Left colon (tissue), 2 donors: Measurements from ENCODE around the gene SEPTIN10. TPM values are rescaled to one million over a fixed set of nuclear protein-coding genes. Genes with fewer than 3 reads are reported as not detected.
A peak's percentile ranks its signal among the peaks of the same experiment; 100 is the strongest.
"Not testable (repeated sequence)": the region's sequence is repeated elsewhere in the genome, so short reads cannot be mapped to it uniquely, and the experiment has no call there.

Experiments used
- ATAC-seq: fragments of 200-7000 bp; cut with Tn5 transposase; one replicate; pipeline ENCODE4 v1.9.1; 2020; ENCODE audit warnings: mild to moderate bottlenecking, moderate library complexity
- DNase-seq, 2 donors: peaks; one replicate each; pipeline ENCODE4 v3.0.0-alpha.2; 2020
- intact Hi-C, 2 donors: fragments of 100-400 bp; cut with DNase I in 1 of 2; cut with micrococcal nuclease in 1 of 2; formaldehyde crosslinking; loops; one replicate each; pipeline versions ENCODE4 v1.11.2 to v1.14.0; 2022; cut with DNase I, micrococcal nuclease
- total RNA-seq, 2 donors: library from RNA; stranded (reverse); fragmentation: NEBNext Ultra II Directional; extraction: Animal tissue kit (Norgen Biotek cat#: 25700); gene quantifications; one replicate each; pipeline ENCODE4 v1.2.1, GENCODE V29; 2021
- donor health status: DM: no; HTN: no; CAD: no.
- donor health status: DM: yes; HTN: yes; CAD: no.

The SEPTIN10 gene
- total RNA-seq, 2 donors from 2014 or later, result 77.1 to 80.8 TPM

DNA sequence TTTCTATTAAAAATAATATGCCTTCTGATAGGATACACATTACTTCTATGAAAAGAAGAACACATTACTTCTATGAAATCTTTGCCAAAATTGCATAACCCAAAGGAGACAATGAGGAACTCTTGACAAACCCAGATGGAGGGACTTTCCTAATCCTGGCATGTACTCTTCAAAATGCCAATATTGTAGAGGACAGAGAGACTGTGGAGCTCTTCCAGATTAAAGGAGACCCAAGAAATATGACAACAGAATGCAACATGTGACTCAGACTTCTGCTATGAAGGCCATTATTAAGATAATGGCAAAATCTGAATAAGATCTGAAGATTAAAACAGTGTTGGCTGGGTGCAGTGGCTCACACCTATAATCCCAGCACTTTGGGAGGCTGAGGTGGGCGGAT, 22.6 kb upstream of the SEPTIN10 start:
- ATAC-seq (no peak), DNase-seq (no peak)
- intact Hi-C loops, result no loop called here

DNA sequence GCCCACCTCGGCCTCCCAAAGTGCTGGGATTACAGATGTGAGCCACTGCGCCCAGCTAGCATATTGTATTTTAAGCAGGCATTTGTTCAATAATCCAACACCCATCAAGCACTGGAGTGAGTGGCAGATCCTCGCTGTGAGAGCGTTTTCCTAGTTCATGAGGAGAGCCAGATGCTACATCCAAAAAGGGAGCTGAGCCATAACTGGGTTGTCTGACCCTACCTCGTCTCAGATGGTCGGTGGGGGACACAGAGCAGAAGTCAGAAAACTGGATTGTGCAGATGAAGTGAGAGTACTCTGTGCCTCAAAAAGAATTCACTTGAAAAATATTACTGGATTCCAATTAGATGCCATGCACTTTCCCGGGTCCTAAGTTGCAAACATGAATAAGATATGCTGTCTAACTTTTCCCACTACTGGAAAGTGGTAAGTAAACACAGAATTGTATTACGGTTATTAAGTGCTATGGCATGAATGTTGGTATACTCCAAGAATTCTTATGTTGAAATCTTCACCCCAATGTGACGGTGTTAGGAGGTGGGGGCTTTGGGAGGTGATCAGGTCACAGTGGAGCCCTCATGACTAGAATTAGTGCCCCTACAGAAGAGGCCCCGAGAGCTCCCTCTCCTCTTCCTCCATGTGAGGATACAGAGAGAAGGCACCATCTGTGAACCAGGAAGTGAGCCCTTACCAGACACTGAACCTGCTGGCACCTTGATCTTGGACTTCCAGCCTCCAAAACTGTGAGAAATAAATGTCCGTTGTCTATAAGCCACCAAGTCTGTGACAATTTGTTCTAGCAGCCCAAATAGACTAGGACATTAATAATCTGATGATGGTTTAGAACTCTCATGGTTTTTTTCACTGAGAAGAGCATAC, 21.9 kb upstream of the SEPTIN10 start:
- no peak for DNase-seq
- ATAC-seq, result no peak
- intact Hi-C loops, result no loop called here

GRCh38 chr2:109633284-109633961, 19.7 kb upstream of the SEPTIN10 start:
- ATAC-seq, result no peak
- DNase-seq, result no peak
- intact Hi-C loops, result no loop called here

- peak in 1 of 2 donors; percentile 15 for DNase-seq
- peak; percentile 72 for ATAC-seq
- intact Hi-C loops, result no loop called here
These were observed 18.5 kb upstream of the SEPTIN10 start for GRCh38 chr2:109632158-109632789.

DNA sequence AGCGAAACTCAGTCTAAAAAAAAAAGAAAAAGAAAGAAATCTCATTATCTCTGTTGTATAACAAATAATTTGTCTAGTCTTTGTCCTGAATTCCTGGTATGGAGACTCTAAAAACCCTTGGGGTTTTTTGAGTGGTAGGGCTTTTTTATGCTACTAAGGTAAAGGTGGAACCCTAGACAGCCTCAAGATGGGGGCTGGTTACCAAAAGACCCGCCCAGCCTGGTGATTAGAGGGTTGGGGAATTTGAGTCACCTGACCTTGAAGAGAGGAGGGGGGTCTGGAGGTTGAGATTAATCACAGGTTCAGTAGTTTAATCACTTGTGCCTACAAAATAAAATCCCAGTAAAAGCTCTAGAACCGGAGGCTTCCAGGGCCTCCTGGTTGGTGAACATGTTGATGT, 18.0 kb upstream of the SEPTIN10 start:
- ATAC-seq, result no peak

DNA sequence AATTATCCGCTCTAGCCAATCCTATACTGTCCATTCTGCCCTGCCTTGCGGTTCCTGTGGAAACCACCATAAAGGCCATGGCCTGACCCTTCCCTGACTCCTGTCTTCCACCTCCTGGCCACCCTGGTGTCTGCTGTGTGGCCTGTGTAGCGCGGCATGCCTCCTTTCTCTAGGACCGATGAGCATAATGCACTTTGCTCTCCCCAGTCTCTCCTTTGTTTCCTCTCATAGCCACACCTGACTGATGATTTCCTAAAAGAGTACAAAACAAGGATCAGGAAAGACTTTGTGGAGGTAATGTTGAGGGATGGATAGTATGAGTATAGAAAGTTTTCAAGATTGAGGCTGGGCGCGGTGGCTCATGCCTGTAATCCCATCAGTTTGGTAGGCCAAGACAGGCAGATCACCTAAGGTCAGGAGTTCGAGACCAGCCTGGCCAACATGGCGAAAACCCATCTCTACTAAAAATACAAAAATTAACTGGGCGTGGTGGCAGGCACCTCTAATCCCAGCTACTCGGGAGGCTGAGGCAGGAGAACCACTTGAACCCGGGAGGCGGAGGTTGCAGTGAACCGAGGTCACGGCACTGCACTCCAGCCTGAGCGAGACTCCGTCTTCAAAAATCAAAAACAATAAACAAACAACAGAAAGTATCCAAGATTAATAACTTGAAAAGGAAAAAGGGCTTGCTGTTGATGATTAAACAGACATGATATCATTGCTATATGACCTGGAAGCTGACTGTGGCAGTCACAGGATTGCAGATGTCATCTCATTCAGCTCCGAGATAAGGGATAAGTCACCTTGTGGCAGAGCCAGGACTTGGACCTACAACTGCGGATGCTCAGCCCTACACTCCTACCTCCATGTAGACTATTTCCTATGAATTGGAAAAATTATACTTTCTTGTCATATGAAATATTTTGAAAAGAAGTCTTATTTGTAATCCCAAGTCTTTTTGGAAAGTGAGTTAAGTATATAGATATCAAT, 17.0 kb upstream of the SEPTIN10 start:
- ATAC-seq (peak; percentile 77), DNase-seq (no peak)
- intact Hi-C loops, result no loop called here

More for the DNA sequence above, 18.0 kb upstream of the SEPTIN10 start:
- DNase-seq, result no peak
- intact Hi-C loops, result no loop called here

- intact Hi-C loops, result no loop called here
- DNase-seq, result no peak
- no peak for ATAC-seq
These were observed 16.1 kb upstream of the SEPTIN10 start for GRCh38 chr2:109629867-109630266.

- intact Hi-C loops, ATAC-seq: not testable (repeated sequence)
These were observed 14.6 kb upstream of the SEPTIN10 start for GRCh38 chr2:109628321-109628720.

GRCh38 chr2:109624339-109624738, 10.6 kb upstream of the SEPTIN10 start:
- DNase-seq (no peak), ATAC-seq (no peak)
- intact Hi-C loops, result no loop called here

More at GRCh38 chr2:109628321-109628720, 14.6 kb upstream of the SEPTIN10 start:
- not testable (repeated sequence) for DNase-seq

DNA sequence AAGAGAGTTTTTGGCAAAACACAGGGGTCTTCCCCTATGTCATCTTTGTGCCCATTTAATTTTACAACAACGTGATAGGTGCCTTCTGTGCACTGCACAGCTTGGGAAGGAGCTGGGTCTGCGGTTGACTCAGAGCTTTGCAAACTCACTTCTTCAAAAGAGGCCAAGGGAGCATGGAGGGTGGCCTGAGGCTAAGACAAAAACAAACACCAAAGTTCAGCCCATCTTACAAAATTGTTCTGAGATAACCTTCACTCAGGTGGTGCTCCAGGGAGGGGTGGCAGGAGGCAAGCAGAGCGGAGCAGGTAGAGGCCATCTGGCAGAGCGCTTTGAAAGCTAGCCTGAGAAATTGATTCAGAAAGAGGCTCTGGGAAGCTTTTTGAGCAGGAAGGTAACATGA, 10.2 kb upstream of the SEPTIN10 start:
- no peak for ATAC-seq
- intact Hi-C loops, result no loop called here
- DNase-seq, result no peak

- no peak for DNase-seq
- intact Hi-C loops, result no loop called here
- no peak for ATAC-seq
These were observed 9.5 kb upstream of the SEPTIN10 start for GRCh38 chr2:109623297-109623696.

GRCh38 chr2:109619032-109619615, 5.4 kb upstream of the SEPTIN10 start:
- ATAC-seq (no peak), DNase-seq (no peak)
- intact Hi-C loops, result no loop called here

DNA sequence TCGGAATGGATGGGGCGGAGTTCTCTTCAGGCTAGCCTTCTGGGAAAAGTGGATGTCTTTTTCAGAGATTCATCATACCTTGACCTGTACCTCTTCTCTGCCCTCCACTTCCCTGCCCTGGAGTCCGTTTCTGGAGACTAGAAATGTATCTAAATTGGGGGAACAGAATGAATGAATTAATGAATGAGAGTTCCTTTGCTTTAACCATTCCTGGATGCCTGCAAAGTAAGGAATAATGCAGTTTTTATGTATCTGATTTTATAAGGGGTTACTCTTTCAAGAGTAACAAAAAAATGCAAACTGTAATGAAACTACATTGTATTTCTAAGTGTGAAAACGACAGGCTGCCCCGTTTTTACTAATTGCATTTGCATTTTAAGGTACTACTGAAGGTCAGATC, 2.4 kb upstream of the SEPTIN10 start:
- intact Hi-C loops, result no loop called here
- DNase-seq (no peak), ATAC-seq (no peak)

DNA sequence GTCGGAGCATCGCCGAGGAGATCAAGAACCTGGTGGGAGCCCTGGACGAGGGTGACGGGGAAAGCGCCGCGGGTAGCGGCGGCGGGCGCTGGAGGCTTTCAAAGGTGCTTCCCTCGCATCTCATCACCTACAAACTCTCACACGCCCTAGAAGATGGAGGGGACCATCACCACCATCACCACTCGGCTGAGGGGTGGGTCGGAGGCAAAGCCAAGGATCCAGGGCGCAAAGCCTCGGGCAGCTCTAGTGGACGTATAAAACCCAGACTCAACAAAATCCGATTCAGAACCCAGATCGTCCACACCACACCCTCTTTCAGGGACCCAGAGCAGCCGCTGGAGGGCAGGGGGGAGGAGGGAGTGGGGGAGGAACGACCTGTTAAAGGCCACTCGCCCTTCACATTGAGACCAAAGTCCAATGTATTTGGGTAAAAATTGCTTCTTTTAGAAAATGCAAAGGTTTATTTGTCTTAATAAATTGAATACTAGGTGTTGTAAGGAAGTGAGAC, 1.9 kb upstream of the SEPTIN10 start:
- peak; percentile 54 to 58 for DNase-seq
- intact Hi-C loops, result no loop called here
- ATAC-seq, result peak; percentile 9

DNA sequence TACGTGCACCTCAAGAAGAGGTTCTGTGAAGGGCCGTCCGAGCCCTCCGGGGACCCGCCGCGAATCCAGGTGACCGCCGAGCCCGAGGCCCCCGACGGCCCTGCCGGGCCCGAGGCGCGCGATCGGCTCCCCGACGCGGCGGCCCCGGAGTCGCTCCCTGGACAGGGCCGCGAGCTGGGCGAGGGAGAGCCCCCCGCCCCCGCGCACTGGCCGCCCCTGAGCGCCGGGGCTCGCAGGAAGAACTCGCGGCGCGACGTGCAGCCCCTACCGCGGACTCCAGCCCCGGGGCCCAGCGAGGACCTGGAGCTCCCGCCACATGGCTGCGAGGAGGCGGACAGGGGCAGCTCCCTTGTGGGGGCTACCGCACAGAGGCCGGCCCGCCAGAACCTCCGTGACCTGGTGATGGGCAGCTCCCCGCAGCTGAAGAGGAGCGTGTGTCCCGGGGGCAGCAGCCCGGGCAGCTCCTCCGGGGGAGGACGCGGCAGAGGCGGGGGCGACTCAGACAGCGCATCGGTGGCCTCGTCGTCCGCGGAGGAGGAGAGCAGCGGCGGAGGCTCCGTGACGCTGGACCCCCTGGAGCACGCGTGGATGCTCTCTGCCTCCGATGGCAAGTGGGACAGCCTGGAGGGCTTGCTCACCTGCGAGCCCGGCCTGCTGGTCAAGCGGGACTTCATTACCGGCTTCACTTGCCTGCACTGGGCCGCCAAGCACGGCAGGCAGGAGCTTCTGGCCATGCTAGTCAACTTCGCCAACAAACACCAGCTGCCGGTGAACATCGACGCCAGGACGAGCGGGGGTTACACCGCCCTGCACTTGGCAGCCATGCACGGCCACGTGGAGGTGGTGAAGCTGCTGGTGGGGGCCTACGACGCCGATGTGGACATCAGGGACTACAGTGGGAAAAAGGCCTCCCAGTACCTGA, 1.2 kb upstream of the SEPTIN10 start:
- intact Hi-C loops, result no loop called here
- ATAC-seq (peak; percentile 3), DNase-seq (peak; percentile 43 to 45)

GRCh38 chr2:109613081-109613921, 465 bp downstream of the SEPTIN10 start:
- DNase-seq (peak; percentile 36 to 64), ATAC-seq (peak; percentile 31)
- intact Hi-C loops, result no loop called here
